Body of pancreas (tissue), 4 donors: Measurements from ENCODE around the gene FOXL3.

Experiments
- CTCF ChIP-seq, 7 experiments: fragments of 450-650 bp in 4 of 7; fragments of 200-600 bp in 3 of 7; sonication (generic) in 3 of 7; IDR thresholded peaks; one replicate each; pipeline ENCODE4 v1.5.1; 2016 to 2019; ENCODE audit warnings: antibody characterized with exemption in 7 of 7
- POLR2A ChIP-seq, 3 donors: fragments of 450-650 bp; IDR thresholded peaks; one replicate each; pipeline ENCODE4 v1.6.1; 2016; ENCODE audit warnings: antibody characterized with exemption in 3 of 3, mild to moderate bottlenecking in 2 of 3

DNA sequence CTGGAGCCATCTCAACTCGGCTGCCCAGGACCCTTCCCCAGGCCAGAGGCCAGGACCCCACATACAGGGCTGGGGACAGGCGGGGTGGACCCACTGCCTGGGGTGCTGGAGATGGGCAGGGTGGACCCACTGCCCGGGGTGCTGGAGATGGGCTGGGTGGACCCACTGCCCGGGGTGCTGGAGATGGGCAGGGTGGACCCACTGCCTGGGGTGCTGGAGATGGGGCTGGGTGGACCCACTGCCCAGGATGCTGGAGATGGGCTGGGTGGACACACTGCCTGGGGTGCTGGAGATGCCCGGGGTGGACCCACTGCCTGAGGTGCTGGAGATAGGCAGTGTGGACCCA is 32.4 kb upstream of the FOXL3 start:
- no peak for TF ChIP-seq CTCF (IDR thresholded peaks at IDR 0.05)
- no peak for TF ChIP-seq POLR2A (IDR thresholded peaks at IDR 0.05)
